ENCODE results near the gene RASGEF1C.

The RASGEF1C gene

GRCh38 chr5:180202939-180203573 lies 6.0 kb downstream of the RASGEF1C start:
- H3K27ac ChIP-seq, result no peak overlapping the region
- no peak for DNase-seq (ENCODE audit: low spot score)
- ChIA-PET CTCF (interaction anchor here (1.0 to 1.3 kb wide), 2 partner anchors 112 to 126 kb away, joined by 3 to 5 read pairs; no protein-coding TSS in a partner anchor), POLR2A (ENCODE audit: low non-redundant PET) (no interaction called here)
- TF ChIP-seq CTCF (conservative IDR thresholded peaks at IDR 0.05; ENCODE audit: low read depth), result no peak

GRCh38 chr5:180201051-180201987 lies 7.7 kb downstream of the RASGEF1C start:
- CTCF ChIA-PET, result interaction anchor here (0.7 kb wide), 1 partner anchor 405 kb away, joined by 3 read pairs; no protein-coding TSS in a partner anchor
- POLR2A ChIA-PET (ENCODE audit: low non-redundant PET), result no interaction called here
- no peak for DNase-seq (ENCODE audit: low spot score)
- no peak overlapping the region for H3K27ac ChIP-seq
- TF ChIP-seq CTCF (conservative IDR thresholded peaks at IDR 0.05; ENCODE audit: low read depth), result peak; percentile 21; the same call in 1 of the 2 replicates

DNA sequence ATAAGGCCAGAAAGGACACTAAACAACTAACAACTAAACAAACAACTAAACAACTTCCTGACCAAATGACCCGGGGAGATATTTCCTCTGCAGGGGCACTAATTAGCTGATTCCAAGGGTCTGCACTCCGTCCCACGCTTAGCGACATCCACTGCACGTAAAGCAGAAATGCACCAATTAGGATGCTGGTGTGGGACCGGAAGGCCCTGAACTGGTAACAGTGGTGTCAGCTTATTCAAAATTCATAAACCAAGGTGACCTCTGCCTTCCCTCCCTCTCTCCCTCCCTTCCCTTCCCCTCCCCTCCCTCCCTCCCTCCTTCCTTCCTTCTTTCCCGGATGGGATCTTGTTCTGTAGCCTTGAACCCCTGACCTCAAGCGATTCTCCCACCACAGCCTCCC lies 9.6 kb downstream of the RASGEF1C start:
- ChIA-PET POLR2A (ENCODE audit: low non-redundant PET) (no interaction called here), CTCF (interaction anchor here (3.2 kb wide), 1 partner anchor 9 kb away, joined by 15 read pairs; the partner anchor contains the start of gene RASGEF1C)
- no peak for DNase-seq (ENCODE audit: low spot score)
- H3K27ac ChIP-seq, result no peak overlapping the region
- TF ChIP-seq CTCF (conservative IDR thresholded peaks at IDR 0.05; ENCODE audit: low read depth), result no peak

DNA sequence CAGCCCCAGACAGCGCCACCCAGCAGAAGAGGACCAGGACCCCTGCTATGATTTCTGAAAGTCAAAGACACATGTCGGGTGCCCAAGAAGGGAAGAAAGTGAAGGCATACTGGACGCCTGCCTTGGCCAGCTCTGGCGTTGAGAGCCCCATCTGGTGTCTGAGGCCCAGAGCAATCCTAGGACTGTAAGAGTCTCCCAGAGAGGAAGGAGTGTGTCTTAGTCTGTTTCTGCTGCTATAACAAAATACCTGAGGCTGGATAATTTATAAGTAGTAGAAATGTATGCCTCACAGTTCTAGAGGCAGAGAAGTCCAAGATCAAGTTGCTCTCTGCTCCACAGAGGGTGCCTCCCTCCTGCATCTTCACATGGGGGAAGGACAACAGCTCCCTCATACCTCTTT lies 10.8 kb downstream of the RASGEF1C start:
- POLR2A ChIA-PET (ENCODE audit: low non-redundant PET), result no interaction called here
- CTCF ChIA-PET, result interaction anchor here (3.2 kb wide), 1 partner anchor 10 kb away, joined by 15 read pairs; the partner anchor contains the start of gene RASGEF1C
- no peak for DNase-seq (ENCODE audit: low spot score)
- TF ChIP-seq CTCF (conservative IDR thresholded peaks at IDR 0.05; ENCODE audit: low read depth), result no peak
- H3K27ac ChIP-seq, result no peak overlapping the region

- no peak for DNase-seq (ENCODE audit: low spot score)
- TF ChIP-seq CTCF (conservative IDR thresholded peaks at IDR 0.05; ENCODE audit: low read depth), result no peak
- H3K27ac ChIP-seq, result no peak overlapping the region
- POLR2A ChIA-PET (ENCODE audit: low non-redundant PET), result no interaction called here
- CTCF ChIA-PET, result interaction anchor here (3.2 kb wide), 1 partner anchor 11 kb away, joined by 15 read pairs; the partner anchor contains the start of gene RASGEF1C
Observed at GRCh38 chr5:180197016-180197702, 11.9 kb downstream of the RASGEF1C start.
